IMR-90 (cell line): ENCODE results near the gene SEPTIN2. TPM values are rescaled to one million over a fixed set of nuclear protein-coding genes. Genes with fewer than 3 reads are reported as not detected.
A peak's percentile ranks its signal among the peaks of the same experiment; 100 is the strongest.

ENCODE experiments used
- ATAC-seq: fragments of 200-7000 bp; cut with Tn5 transposase; 2 replicates; pipeline ENCODE4 v1.9.1; 2020; ENCODE audit warnings: low read depth, mild to moderate bottlenecking, moderate library complexity
- BruUV-seq: library from RNA; stranded (reverse); fragments of 400-500 nt; replicated peaks from 2 replicates; lab custom pipeline; 2021; lab: Mats Ljungman, UMichigan
- CTCF ChIA-PET: fragments of 300-600 bp; formaldehyde crosslinking; extraction: SDS; loops from one replicate; lab custom pipeline; 2021; ENCODE audit warnings: antibody characterized with exemption; lab: Yijun Ruan, JAX
- POLR2A ChIA-PET: fragments of 300-600 bp; sonication (Branson Sonifier 250); formaldehyde crosslinking; loops from one replicate; lab custom pipeline; 2022; ENCODE audit warnings: antibody characterized with exemption; ENCODE audit not compliant: unreplicated experiment; lab: Charles Lee
- DNase-seq: peaks from one replicate; pipeline ENCODE4 v3.0.0; 2013
- H2AFZ ChIP-seq: replicated peaks from 2 replicates; pipeline ENCODE3; 2013; ENCODE audit warnings: low read length, mild to moderate bottlenecking; ENCODE audit not compliant: poor library complexity
- H2AK5ac ChIP-seq: 2 replicates; pipeline ENCODE4 v1.6.1; 2013; ENCODE audit warnings: low read depth, low read length, inconsistent platforms
- H2AK9ac ChIP-seq: replicated peaks from 2 replicates; pipeline ENCODE3; 2013; ENCODE audit warnings: mild to moderate bottlenecking, low read depth, low read length, moderate library complexity; ENCODE audit not compliant: poor library complexity
- H2BK120ac ChIP-seq: 2 replicates; pipeline ENCODE4 v1.6.1; 2013; ENCODE audit warnings: low read depth, low read length, inconsistent platforms
- H2BK15ac ChIP-seq: 3 replicates; pipeline ENCODE4 v1.6.1; 2013; ENCODE audit warnings: low read depth, low read length, inconsistent platforms
- H2BK20ac ChIP-seq: 2 replicates; pipeline ENCODE4 v1.6.1; 2013; ENCODE audit warnings: low read depth, mild to moderate bottlenecking, inconsistent platforms, low read length, moderate library complexity
- H2BK5ac ChIP-seq: 2 replicates; pipeline ENCODE4 v1.6.1; 2013; ENCODE audit warnings: mild to moderate bottlenecking, low read depth, low read length, inconsistent platforms; ENCODE audit not compliant: poor library complexity, severe bottlenecking
- H3K14ac ChIP-seq: replicated peaks from 2 replicates; pipeline ENCODE4 v1.6.1; 2013; ENCODE audit warnings: low read depth, low read length, inconsistent platforms
- H3K18ac ChIP-seq: 2 replicates; pipeline ENCODE4 v1.6.1; 2013; ENCODE audit warnings: low read depth, low read length, control low read depth
- H3K23ac ChIP-seq: 2 replicates; pipeline ENCODE4 v1.6.1; 2013; ENCODE audit warnings: low read depth, low read length, inconsistent platforms
- H3K27ac ChIP-seq: 2 replicates; pipeline ENCODE4 v1.5.1; 2013; ENCODE audit warnings: mild to moderate bottlenecking, control low read depth, low read length; ENCODE audit not compliant: insufficient read depth
- H3K27me3 ChIP-seq: 2 replicates; pipeline ENCODE4 v1.6.1; 2013; ENCODE audit warnings: low read length; ENCODE audit not compliant: control insufficient read depth, insufficient read depth
- H3K36me3 ChIP-seq: 2 replicates; pipeline ENCODE4 v1.6.1; 2013; ENCODE audit warnings: low read length, mixed read lengths; ENCODE audit not compliant: control insufficient read depth, insufficient read depth
- H3K4ac ChIP-seq: 2 replicates; pipeline ENCODE4 v1.6.1; 2013; ENCODE audit warnings: low read depth, low read length, inconsistent platforms
- H3K4me1 ChIP-seq: 2 replicates; pipeline ENCODE4 v1.6.1; 2013; ENCODE audit warnings: low read length, mixed read lengths; ENCODE audit not compliant: control insufficient read depth, insufficient read depth
- H3K4me2 ChIP-seq: 2 replicates; pipeline ENCODE4 v1.6.1; 2013; ENCODE audit warnings: low read depth, mild to moderate bottlenecking, control low read depth, low read length, moderate library complexity
- H3K4me3 ChIP-seq: 2 replicates; pipeline ENCODE4 v1.5.1; 2013; ENCODE audit warnings: low read depth, mild to moderate bottlenecking, control low read depth, low read length, moderate library complexity; ENCODE audit not compliant: insufficient read depth
- H3K56ac ChIP-seq: 2 replicates; pipeline ENCODE4 v1.6.1; 2013; ENCODE audit warnings: low read length, inconsistent platforms; ENCODE audit not compliant: insufficient read depth; ENCODE audit errors: extremely low read depth
- H3K79me1 ChIP-seq, 2 experiments: 2 replicates each; pipeline ENCODE4 v1.6.1; 2013; ENCODE audit warnings: low read length in 2 of 2, inconsistent platforms in 1 of 2, low read depth in 1 of 2
- H3K9ac ChIP-seq: 2 replicates; pipeline ENCODE4 v1.6.1; 2013; ENCODE audit warnings: low read depth, low read length, control low read depth
- H3K9me1 ChIP-seq: 2 replicates; pipeline ENCODE4 v1.6.1; 2013; ENCODE audit warnings: low read length, inconsistent platforms; ENCODE audit not compliant: insufficient read depth
- H3K9me3 ChIP-seq: 2 replicates; pipeline ENCODE4 v1.6.1; 2013; ENCODE audit warnings: low read length; ENCODE audit not compliant: control insufficient read depth, insufficient read depth
- H4K20me1 ChIP-seq: 2 replicates; pipeline ENCODE4 v1.6.1; 2013; ENCODE audit warnings: low read length, inconsistent platforms; ENCODE audit not compliant: insufficient read depth
- H4K5ac ChIP-seq: 2 replicates; pipeline ENCODE4 v1.6.1; 2013; ENCODE audit warnings: mild to moderate bottlenecking, low read depth, low read length, control low read depth
- H4K8ac ChIP-seq, 2 experiments: 2 replicates each; pipeline ENCODE4 v1.6.1; 2013; ENCODE audit warnings: low read depth in 2 of 2, low read length in 2 of 2, control low read depth in 1 of 2, inconsistent platforms in 1 of 2
- H4K91ac ChIP-seq: 2 replicates; pipeline ENCODE4 v1.6.1; 2013; ENCODE audit warnings: low read depth, low read length, inconsistent platforms; ENCODE audit not compliant: insufficient read depth
- FOS ChIP-seq: fragments of 150-350 bp; IDR thresholded peaks from 2 replicates; pipeline ENCODE4 v1.6.1; 2016; ENCODE audit warnings: low read depth, low read length
- MXI1 ChIP-seq: IDR thresholded peaks from 2 replicates; pipeline ENCODE4 v1.6.1; 2012; ENCODE audit warnings: low read depth, mild to moderate bottlenecking, low read length, moderate library complexity, borderline replicate concordance
- WGBS, 2 experiments: methylation state at CpG; one replicate each; pipeline versions ENCODE4 v1.1.5 to v1.1.7; 2013; ENCODE audit warnings: missing lambda C conversion rate in 2 of 2; ENCODE audit not compliant: insufficient read length in 1 of 2; ENCODE audit errors: extremely low coverage in 2 of 2; 5-methylcytosine and 5-hydroxymethylcytosine counted together
- dilution Hi-C: fragments of 300-500 bp; cut with HindIII; formaldehyde crosslinking; loops from one replicate; pipeline ENCODE4 v1.14.3; 2018; ENCODE audit warnings: low sequenced_read_pairs; ENCODE audit not compliant: unreplicated experiment
- in situ Hi-C: fragments of 300-500 bp; cut with MboI; formaldehyde crosslinking; loops from 3 replicates; pipeline ENCODE4 v1.14.3; 2019; ENCODE audit warnings: low sequenced_read_pairs, inconsistent platforms, mixed read lengths
- intact Hi-C: fragments of 100-400 bp; cut with micrococcal nuclease; formaldehyde crosslinking; loops from 2 replicates; pipeline ENCODE4 v1.10.0; 2022
- polyA plus RNA-seq, 3 experiments: library from polyadenylated mRNA; depleted of rRNA; stranded (reverse); fragments of >200 nt; gene quantifications; 2 replicates each; pipeline ENCODE4 v1.2.3, GENCODE V29; 2012; ENCODE audit warnings: low replicate concordance in 1 of 3
- total RNA-seq: library from RNA; depleted of rRNA; stranded (reverse); fragments of >200 nt; gene quantifications from 2 replicates; pipeline ENCODE4 v1.2.3, GENCODE V29; 2012

The SEPTIN2 gene
- total and polyA plus RNA-seq, 2 of the 4 experiments (the other 2 are of a cell fraction) = 420 to 504 TPM

DNA sequence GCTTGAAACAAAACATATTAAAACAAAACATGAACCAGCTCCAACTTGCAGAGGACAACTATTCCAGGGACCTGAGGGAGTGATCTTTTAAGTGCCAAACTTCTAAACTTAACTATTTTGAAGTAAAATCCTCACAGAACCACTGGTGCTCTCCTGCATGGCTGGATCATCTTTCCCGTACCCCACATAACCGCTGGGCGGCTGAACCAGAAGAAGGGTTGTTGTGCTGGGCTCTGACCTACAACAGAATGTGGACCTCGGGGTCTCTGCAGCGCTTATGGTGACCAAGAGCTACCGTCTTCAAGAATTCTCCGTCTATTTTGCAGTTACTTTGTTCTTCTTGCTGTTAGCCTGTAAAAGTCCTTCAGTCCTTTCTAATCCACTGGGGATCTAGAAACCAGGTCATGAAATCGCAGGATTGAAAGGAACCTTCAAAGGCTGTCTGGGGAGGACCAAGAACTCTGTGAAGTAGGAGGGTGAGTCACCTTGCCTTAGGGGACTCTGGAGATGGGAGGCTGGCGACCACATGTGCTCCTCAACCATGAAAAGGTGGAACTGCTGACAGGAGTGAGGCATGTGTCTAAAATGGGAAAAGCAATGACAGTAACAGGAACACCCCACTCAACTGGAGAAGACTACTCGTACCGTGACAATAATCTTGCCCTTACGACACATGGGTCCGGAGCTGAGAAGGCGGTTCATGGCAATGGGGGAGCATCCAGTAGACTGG lies 46.8 kb upstream of the SEPTIN2 start:
- TF ChIP-seq FOS (no peak), MXI1 (peak; percentile 79)
- Histone ChIP-seq H2AK9ac (no peak overlapping the region), H3K18ac (no peak overlapping the region), H2BK5ac (no peak overlapping the region), H2BK15ac (no peak overlapping the region), H3K4me3 (no peak overlapping the region), H3K27me3 (no peaks in the 10 kb centered on the region), H4K91ac (no peak overlapping the region), H4K8ac (no peak overlapping the region), H3K14ac (no peak overlapping the region), H3K27ac (no peak overlapping the region), H3K79me1 (peaks cover 36 to 82% of the 10 kb centered on the region in 2 experiments), H2AFZ (no peak overlapping the region), H4K20me1 (peaks cover 89% of the 10 kb centered on the region), H3K4ac (no peak overlapping the region), H2AK5ac (no peak overlapping the region), H3K23ac (0 out of 2 replicates have a peak overlapping the region, but pooled peaks have one; percentile 20), H3K4me2 (no peak overlapping the region), H4K5ac (no peak overlapping the region), H3K56ac (no peak overlapping the region), H2BK120ac (no peak overlapping the region), H3K36me3 (peaks cover 41% of the 10 kb centered on the region), H3K4me1 (peaks cover 20% of the 10 kb centered on the region), H3K9me1 (peaks cover 36% of the 10 kb centered on the region), H2BK20ac (no peak overlapping the region), H3K9ac (no peak overlapping the region), H3K9me3 (no peaks in the 10 kb centered on the region)
- no TSS peak for BruUV-seq
- peak; percentile 57 for DNase-seq
- 95% methylated on average over 9 of the region's 14 CpGs; no CpG with 5 or more reads in 1 of the 2 experiments for WGBS, 2 experiments
- dilution Hi-C loops (no loop called here), intact Hi-C loops (no loop called here), in situ Hi-C loops (no loop called here)
- ChIA-PET CTCF (no interaction called here), POLR2A (no interaction called here)
- ATAC-seq = no peak
